ENCODE measurements around the gene ZNF652.

The ZNF652 gene

GRCh38 chr17:49379926-49380325 lies 17.9 kb upstream of the ZNF652 start:
- Histone ChIP-seq H3K4me2 (ENCODE audit: low read length) (no peak overlapping the region), H3K4me3 (ENCODE audit: low read depth, low read length, poor library complexity, severe bottlenecking) (no peak overlapping the region), H3K9ac (ENCODE audit: low read length) (no peak overlapping the region), H3F3A (ENCODE audit: insufficient read depth, low read length) (no peaks in the 10 kb centered on the region), H3K9me2 (ENCODE audit: low read depth, low read length) (no peaks in the 10 kb centered on the region), H3K9me3 (ENCODE audit: low read length) (peaks cover 15% of the 10 kb centered on the region), H3K27me3 (ENCODE audit: insufficient read depth, low read length) (no peaks in the 10 kb centered on the region; the same call in 1 of the 2 replicates), H4K20me1 (ENCODE audit: insufficient read depth, low read length) (no peaks in the 10 kb centered on the region), H3K4me1 (ENCODE audit: insufficient read depth, low read length, severe bottlenecking) (no peaks in the 10 kb centered on the region), H3K36me3 (ENCODE audit: insufficient read depth, low read length) (no peaks in the 10 kb centered on the region; the same call in 1 of the 2 replicates), H3K79me2 (ENCODE audit: insufficient read depth, low read length) (no peaks in the 10 kb centered on the region), H3K27ac (ENCODE audit: low read depth, low read length, poor library complexity, severe bottlenecking) (no peak overlapping the region), H2AFZ (ENCODE audit: low read length) (no peak overlapping the region)
- no peak for TF ChIP-seq CTCF (IDR thresholded peaks at IDR 0.05; ENCODE audit: low read length)
- no peak for TF ChIP-seq EZH2 (IDR thresholded peaks at IDR 0.05; ENCODE audit: borderline replicate concordance, low read length)

DNA sequence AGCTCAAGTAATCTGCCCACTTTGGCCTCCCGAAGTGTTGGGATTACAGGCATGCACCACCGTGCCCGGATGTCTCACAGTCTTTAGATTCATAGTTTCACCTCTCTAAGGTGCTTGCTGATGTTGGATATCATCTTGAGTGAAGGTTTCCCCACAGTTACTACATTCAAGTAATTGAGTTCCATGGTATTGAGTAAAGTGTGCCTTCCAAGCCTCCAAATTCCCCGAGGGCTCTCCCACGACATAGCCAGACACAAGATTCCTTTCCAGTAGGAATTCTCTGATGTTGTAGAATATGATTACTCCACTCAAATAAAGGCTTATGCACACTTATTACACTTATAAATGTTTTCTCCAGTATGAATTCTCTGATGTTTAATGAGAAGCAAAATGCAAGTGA lies 16.3 kb upstream of the ZNF652 start:
- Histone ChIP-seq H3K36me3 (ENCODE audit: insufficient read depth, low read length) (no peaks in the 10 kb centered on the region; the same call in 1 of the 2 replicates), H3K27ac (ENCODE audit: low read depth, low read length, poor library complexity, severe bottlenecking) (no peak overlapping the region), H3K4me3 (ENCODE audit: low read depth, low read length, poor library complexity, severe bottlenecking) (no peak overlapping the region), H4K20me1 (ENCODE audit: insufficient read depth, low read length) (no peaks in the 10 kb centered on the region), H3K79me2 (ENCODE audit: insufficient read depth, low read length) (no peaks in the 10 kb centered on the region), H3F3A (ENCODE audit: insufficient read depth, low read length) (no peaks in the 10 kb centered on the region), H3K9me3 (ENCODE audit: low read length) (peaks cover 15% of the 10 kb centered on the region), H3K27me3 (ENCODE audit: insufficient read depth, low read length) (no peaks in the 10 kb centered on the region; the same call in 1 of the 2 replicates), H3K4me1 (ENCODE audit: insufficient read depth, low read length, severe bottlenecking) (no peaks in the 10 kb centered on the region), H2AFZ (ENCODE audit: low read length) (no peak overlapping the region), H3K4me2 (ENCODE audit: low read length) (no peak overlapping the region), H3K9me2 (ENCODE audit: low read depth, low read length) (no peaks in the 10 kb centered on the region), H3K9ac (ENCODE audit: low read length) (no peak overlapping the region)
- TF ChIP-seq CTCF (IDR thresholded peaks at IDR 0.05; ENCODE audit: low read length) (no peak), EZH2 (IDR thresholded peaks at IDR 0.05; ENCODE audit: borderline replicate concordance, low read length) (no peak)

GRCh38 chr17:49375544-49375943 lies 13.5 kb upstream of the ZNF652 start:
- H3K27me3 ChIP-seq (ENCODE audit: insufficient read depth, low read length), result no peaks in the 10 kb centered on the region; the same call in 1 of the 2 replicates
- no peaks in the 10 kb centered on the region for H3F3A ChIP-seq (ENCODE audit: insufficient read depth, low read length)
- H3K9me3 ChIP-seq (ENCODE audit: low read length), result peaks cover 15% of the 10 kb centered on the region
- no peak overlapping the region for H2AFZ ChIP-seq (ENCODE audit: low read length)
- H3K4me1 ChIP-seq (ENCODE audit: insufficient read depth, low read length, severe bottlenecking), result no peaks in the 10 kb centered on the region
- TF ChIP-seq EZH2 (IDR thresholded peaks at IDR 0.05; ENCODE audit: borderline replicate concordance, low read length) (no peak), CTCF (IDR thresholded peaks at IDR 0.05; ENCODE audit: low read length) (no peak)
- no peak overlapping the region for H3K27ac ChIP-seq (ENCODE audit: low read depth, low read length, poor library complexity, severe bottlenecking)
- no peaks in the 10 kb centered on the region for H3K79me2 ChIP-seq (ENCODE audit: insufficient read depth, low read length)
- H3K36me3 ChIP-seq (ENCODE audit: insufficient read depth, low read length), result no peaks in the 10 kb centered on the region; the same call in 1 of the 2 replicates
- H3K9ac ChIP-seq (ENCODE audit: low read length), result no peak overlapping the region
- no peak overlapping the region for H3K4me2 ChIP-seq (ENCODE audit: low read length)
- H4K20me1 ChIP-seq (ENCODE audit: insufficient read depth, low read length), result no peaks in the 10 kb centered on the region
- no peak overlapping the region for H3K4me3 ChIP-seq (ENCODE audit: low read depth, low read length, poor library complexity, severe bottlenecking)
- no peaks in the 10 kb centered on the region for H3K9me2 ChIP-seq (ENCODE audit: low read depth, low read length)

Measured in OCI-LY1 (cell line).